ENCODE results near the gene USP2.
A peak's percentile ranks its signal among the peaks of the same experiment; 100 is the strongest.

USP2 gene

GRCh38 chr11:119336744-119337469 lies 44.6 kb downstream of the USP2 start:
- no peak for DNase-seq (ENCODE audit: low read depth)
- no peak overlapping the region for H3K4me3 ChIP-seq (ENCODE audit: low read depth, low read length)
- TF ChIP-seq POLR2A (IDR thresholded peaks at IDR 0.05; ENCODE audit: extremely low read depth, insufficient read length) (no peak), MAX (IDR thresholded peaks at IDR 0.05; ENCODE audit: low read depth, low read length) (no peak)

GRCh38 chr11:119335655-119336543 lies 45.6 kb downstream of the USP2 start:
- no peak for DNase-seq (ENCODE audit: low read depth)
- peak overlapping the region; percentile 69 for H3K4me3 ChIP-seq (ENCODE audit: low read depth, low read length)

GRCh38 chr11:119335091-119335654 lies 46.3 kb downstream of the USP2 start:
- peak overlapping the region; percentile 69 for H3K4me3 ChIP-seq (ENCODE audit: low read depth, low read length)
- DNase-seq (ENCODE audit: low read depth): no peak
- TF ChIP-seq CTCF (IDR thresholded peaks at IDR 0.05; ENCODE audit: low read depth, low read length) (no peak), POLR2A (IDR thresholded peaks at IDR 0.05; ENCODE audit: extremely low read depth, insufficient read length) (no peak), MAX (IDR thresholded peaks at IDR 0.05; ENCODE audit: low read depth, low read length) (no peak), MYC (IDR thresholded peaks at IDR 0.05; ENCODE audit: low read depth, low read length) (no peak)

More at GRCh38 chr11:119335655-119336543, 45.6 kb downstream of the USP2 start:
- TF ChIP-seq POLR2A (IDR thresholded peaks at IDR 0.05; ENCODE audit: extremely low read depth, insufficient read length) (no peak), MAX (IDR thresholded peaks at IDR 0.05; ENCODE audit: low read depth, low read length) (no peak), CTCF (IDR thresholded peaks at IDR 0.05; ENCODE audit: low read depth, low read length) (no peak), MYC (IDR thresholded peaks at IDR 0.05; ENCODE audit: low read depth, low read length) (no peak)

- peak; percentile 99 for DNase-seq (ENCODE audit: low read depth)
- H3K4me3 ChIP-seq (ENCODE audit: low read depth, low read length): peak within 1 kb of the TSS; percentile 69
- no peak; the same call in 1 of the 2 replicates for TF ChIP-seq MYC (IDR thresholded peaks at IDR 0.05; ENCODE audit: low read depth, low read length)
- no peak for TF ChIP-seq CTCF (IDR thresholded peaks at IDR 0.05; ENCODE audit: low read depth, low read length)
- TF ChIP-seq POLR2A (IDR thresholded peaks at IDR 0.05; ENCODE audit: extremely low read depth, insufficient read length): peak; percentile 81
- TF ChIP-seq MAX (IDR thresholded peaks at IDR 0.05; ENCODE audit: low read depth, low read length): peak; percentile 30; the same call in 1 of the 2 replicates
Measured at GRCh38 chr11:119334174-119334930, 47.1 kb downstream of the USP2 start, which contains the start of gene RNF26. RNF26 (plus strand) TSS chr11:119334527; CDS start chr11:119335123, 596 bp downstream.

GRCh38 chr11:119332111-119332765 lies 49.3 kb downstream of the USP2 start:
- TF ChIP-seq CTCF (IDR thresholded peaks at IDR 0.05; ENCODE audit: low read depth, low read length) (no peak), MYC (IDR thresholded peaks at IDR 0.05; ENCODE audit: low read depth, low read length) (no peak), POLR2A (IDR thresholded peaks at IDR 0.05; ENCODE audit: extremely low read depth, insufficient read length) (no peak), MAX (IDR thresholded peaks at IDR 0.05; ENCODE audit: low read depth, low read length) (no peak)
- no peak for DNase-seq (ENCODE audit: low read depth)
- H3K4me3 ChIP-seq (ENCODE audit: low read depth, low read length): no peak overlapping the region

Data from NB4 (cell line).